GM18526 (cell line): Measurements from ENCODE around the gene ACP7.

Experiments used
- POLR2A ChIP-seq: IDR thresholded peaks from 3 replicates; pipeline ENCODE4 v1.6.1; 2011; ENCODE audit not compliant: insufficient read length; ENCODE audit errors: extremely low read depth

Gene ACP7

GRCh38 chr19:39122934-39123731 is 39.0 kb downstream of the ACP7 start:
- TF ChIP-seq POLR2A = no peak

GRCh38 chr19:39124136-39124764 is 40.1 kb downstream of the ACP7 start:
- TF ChIP-seq POLR2A = no peak

GRCh38 chr19:39125199-39125553 is 41.0 kb downstream of the ACP7 start:
- TF ChIP-seq POLR2A = no peak

GRCh38 chr19:39125554-39126311 is 41.6 kb downstream of the ACP7 start, which contains the start of gene PAK4:
TSS of gene PAK4 (plus strand) at chr19:39125786. CDS start at chr19:39169554, 43,768 bp downstream.
- peak; percentile 70 for TF ChIP-seq POLR2A

GRCh38 chr19:39126312-39127187 is 42.4 kb downstream of the ACP7 start:
- TF ChIP-seq POLR2A = no peak

GRCh38 chr19:39127812-39128515 is 43.8 kb downstream of the ACP7 start:
- TF ChIP-seq POLR2A = no peak

- no peak for TF ChIP-seq POLR2A
Observed at GRCh38 chr19:39128516-39129079, 44.4 kb downstream of the ACP7 start.

- TF ChIP-seq POLR2A = no peak
Observed at GRCh38 chr19:39129116-39129515, 44.9 kb downstream of the ACP7 start.

GRCh38 chr19:39130337-39131254 is 46.4 kb downstream of the ACP7 start:
- TF ChIP-seq POLR2A = no peak

GRCh38 chr19:39131255-39131755 is 47.1 kb downstream of the ACP7 start:
- TF ChIP-seq POLR2A = no peak

GRCh38 chr19:39132344-39132969 is 48.3 kb downstream of the ACP7 start:
- TF ChIP-seq POLR2A = no peak
